Activated CD4-positive, alpha-beta T cell treated with anti-CD3 and anti-CD28 coated beads, Interleukin-2, amount 50 U/mL, for 1 hour (primary cell): ENCODE data around the gene ABCC1.

Experiments
- DNase-seq: peaks from one replicate; pipeline ENCODE4 v3.0.0-alpha.2; 2020

Gene ABCC1

DNA sequence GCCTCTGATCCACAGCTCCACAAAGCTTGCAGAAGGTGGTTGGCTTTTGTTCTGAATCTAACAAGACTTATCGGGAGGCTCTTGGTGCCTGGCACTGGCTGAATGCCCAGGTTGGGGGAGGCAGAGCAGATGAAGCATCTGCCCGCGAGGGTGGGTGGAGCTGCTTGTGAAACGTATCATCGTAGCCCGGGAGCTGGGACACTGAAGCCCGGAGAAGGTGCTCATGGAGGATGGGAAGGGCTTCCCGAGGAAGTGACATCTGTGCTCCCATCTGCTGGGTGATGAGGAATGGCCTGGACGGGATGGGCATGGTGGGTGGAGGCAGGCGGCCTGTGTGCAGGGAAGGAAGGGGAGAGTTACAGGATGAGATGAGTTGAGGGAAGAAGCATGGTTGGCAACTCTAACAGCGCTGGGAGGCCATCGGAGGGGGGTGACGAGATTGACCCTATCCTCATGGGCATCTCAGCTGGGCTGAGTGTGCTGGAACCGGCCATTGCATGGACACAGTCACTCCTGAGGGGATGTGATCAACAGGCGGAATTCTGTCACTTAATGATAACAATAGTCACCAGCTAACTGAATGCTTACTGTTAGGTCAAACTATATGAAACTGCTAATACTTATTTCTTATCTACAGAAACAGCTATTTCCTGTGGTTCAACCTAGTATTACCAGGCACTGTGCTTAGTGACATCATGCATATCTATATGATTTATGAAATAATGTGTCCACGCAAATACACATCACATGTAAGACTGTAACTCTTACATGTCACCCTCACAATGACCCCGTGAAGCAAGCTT, 171.2 kb downstream of the ABCC1 start:
- DNase-seq = no peak

DNA sequence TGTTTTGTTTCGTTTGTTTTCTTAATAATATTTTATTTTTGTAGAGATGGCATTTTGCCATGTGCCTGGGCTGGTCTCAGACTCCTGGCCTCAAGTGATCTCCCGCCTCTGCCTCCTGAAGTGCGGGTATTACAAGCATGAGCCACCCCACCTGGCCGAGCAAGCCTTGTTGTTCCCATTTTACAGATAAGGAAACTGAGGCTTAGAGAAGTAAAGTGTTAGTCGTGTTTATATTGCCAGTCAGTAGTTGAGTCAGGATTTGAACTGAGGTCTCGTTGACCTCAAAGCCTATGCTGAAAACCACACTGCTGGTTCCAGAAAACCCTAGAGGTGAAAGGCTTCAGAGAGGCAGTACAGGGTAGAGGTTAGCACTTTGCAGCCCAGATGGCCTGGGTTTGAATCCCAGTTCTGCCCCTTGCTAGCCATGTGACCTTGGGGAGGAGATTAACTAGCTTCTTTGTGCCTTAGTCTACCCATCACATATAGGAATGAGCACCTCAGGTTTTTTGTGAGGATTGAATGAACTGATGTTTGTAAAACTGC, 171.8 kb downstream of the ABCC1 start:
- DNase-seq = no peak

DNA sequence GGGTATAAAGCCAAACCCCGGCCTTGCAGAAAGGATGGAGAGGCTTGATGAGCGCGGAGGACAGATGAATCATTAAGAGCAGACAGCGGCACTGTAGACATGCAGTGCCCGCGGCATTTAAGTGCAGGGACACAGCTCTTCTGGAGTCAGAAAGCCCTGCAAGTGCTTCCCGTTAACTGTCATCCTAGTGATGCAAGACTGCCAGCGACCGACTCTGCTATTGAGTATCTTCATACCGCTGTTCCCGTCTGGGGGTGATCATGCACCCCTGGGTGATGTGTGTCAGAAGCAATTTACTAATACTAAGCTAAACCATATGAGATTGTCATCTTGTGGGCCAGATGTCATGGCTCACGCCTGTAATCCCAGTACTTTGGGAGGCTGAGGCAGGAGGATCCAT, 172.8 kb downstream of the ABCC1 start:
- DNase-seq = no peak

DNA sequence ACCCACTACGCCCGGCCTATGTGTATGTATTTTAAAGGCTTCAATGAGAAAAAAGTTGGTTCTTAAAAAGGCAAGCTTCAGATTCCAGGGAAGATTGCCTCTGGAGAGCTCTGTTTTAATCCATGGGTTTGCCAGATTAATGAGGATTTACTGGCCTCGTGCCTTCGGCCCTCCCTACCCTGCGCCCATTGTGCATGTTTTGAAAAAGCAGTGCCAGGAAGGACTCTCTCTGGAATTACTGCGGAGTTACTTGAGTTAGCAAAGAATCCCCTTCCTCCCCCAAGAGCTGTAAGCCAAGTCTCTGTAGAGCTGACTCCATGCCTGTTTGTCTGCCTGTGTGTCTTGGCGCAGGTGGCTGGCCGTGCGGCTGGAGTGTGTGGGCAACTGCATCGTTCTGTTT, 175.0 kb downstream of the ABCC1 start:
- DNase-seq = no peak

DNA sequence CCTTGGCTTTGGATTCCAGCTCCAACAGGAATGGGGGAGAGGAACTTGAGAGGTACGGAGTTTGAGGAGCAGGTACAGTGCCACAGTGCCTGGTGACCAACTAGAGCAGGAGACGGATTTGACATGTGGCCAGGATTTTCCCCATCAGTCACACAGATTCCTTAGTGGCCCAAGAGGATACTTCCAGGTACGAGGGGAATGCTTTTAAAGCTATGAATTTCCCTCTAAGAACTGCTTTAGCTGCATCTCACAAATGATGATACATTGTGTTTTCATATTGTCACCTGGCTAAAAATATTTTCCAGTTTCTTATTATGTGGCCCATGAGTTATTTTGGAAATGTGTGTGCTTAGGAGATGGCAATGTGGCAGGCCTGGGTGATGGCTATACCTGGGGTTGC, 175.6 kb downstream of the ABCC1 start:
- DNase-seq = no peak

DNA sequence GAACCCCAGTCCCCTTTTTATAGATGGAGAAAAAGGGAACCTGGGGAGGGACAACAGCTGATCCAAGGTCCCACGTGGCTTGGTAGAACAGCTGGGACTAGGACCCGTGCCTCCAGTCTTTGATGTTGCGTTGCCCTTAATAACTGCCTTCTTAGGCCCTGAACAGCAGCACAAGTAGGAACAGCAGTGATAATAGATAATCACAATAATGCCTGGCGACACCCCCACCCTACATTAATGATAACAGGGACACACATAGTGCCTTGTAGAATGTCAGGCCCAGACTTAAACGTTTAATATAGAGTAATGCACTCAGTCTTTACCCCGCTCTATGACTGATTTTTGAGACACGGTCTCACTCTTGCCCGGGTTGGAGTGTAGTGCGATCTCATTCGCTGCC, 177.5 kb downstream of the ABCC1 start:
- DNase-seq = no peak

DNA sequence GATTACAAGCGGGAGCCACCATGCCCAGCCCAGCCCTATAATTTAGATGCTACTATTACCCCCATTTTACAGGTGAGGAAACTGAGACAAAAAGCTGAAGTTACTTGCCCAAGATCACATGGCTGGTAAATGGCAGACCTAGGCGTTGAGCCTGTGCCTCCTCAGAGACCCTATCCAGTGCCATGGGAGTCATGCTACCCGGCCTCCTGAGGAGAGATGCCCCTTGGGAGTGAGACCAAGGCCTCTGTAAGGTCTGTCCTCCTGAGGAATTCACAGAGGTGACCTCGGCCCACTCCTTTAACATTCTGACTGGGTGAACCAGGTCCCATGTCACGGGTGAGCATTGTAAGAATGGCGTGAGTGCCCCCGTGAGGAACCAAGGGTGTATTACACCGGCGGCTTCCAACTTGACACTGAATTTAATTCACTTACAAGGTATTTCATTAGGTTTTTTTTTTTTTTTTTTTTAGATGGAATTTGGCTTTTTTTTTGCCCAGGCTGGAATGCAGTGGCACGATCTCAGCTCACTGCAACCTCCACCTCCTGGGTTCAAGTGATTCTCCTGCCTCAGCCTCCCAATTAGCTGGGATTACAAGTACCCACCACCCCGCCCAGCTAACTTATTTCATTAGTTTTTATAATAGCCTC, 178.2 kb downstream of the ABCC1 start:
- DNase-seq = peak; percentile 67

DNA sequence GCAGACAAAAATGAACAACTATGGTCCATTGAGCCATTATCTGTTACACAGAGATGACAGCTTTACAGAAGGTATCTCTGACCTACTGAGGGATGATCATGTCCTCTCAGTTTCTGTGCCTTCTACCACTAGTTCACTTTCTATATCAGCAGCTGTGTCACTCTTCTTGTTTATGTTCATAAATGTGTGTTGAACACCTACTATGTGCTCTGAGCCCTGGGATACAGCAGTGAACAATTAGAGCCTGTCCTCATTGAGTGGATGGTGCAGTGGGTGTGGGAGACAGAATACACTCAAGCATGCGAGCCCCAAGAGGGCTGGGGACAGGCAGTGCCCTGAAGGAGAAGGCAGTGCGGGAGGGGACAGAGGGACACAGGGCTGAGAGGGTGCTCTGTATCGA, 181.8 kb downstream of the ABCC1 start:
- no peak for DNase-seq

DNA sequence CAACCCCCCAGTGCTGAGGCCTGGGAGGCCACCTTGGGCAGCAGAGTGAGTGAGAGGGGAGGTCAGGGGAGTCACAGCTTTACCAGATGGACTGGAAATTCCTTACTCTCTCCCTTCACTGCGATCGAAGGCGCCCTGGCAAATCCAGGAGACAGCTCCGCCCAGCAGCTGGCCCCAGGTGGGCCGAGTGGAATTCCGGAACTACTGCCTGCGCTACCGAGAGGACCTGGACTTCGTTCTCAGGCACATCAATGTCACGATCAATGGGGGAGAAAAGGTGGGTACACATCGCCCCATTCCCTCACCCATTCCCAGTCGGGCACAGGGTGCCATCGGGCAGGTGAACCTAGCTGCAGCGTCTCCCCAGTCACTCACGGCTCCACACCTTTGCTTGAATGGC, 182.2 kb downstream of the ABCC1 start:
- no peak for DNase-seq

DNA sequence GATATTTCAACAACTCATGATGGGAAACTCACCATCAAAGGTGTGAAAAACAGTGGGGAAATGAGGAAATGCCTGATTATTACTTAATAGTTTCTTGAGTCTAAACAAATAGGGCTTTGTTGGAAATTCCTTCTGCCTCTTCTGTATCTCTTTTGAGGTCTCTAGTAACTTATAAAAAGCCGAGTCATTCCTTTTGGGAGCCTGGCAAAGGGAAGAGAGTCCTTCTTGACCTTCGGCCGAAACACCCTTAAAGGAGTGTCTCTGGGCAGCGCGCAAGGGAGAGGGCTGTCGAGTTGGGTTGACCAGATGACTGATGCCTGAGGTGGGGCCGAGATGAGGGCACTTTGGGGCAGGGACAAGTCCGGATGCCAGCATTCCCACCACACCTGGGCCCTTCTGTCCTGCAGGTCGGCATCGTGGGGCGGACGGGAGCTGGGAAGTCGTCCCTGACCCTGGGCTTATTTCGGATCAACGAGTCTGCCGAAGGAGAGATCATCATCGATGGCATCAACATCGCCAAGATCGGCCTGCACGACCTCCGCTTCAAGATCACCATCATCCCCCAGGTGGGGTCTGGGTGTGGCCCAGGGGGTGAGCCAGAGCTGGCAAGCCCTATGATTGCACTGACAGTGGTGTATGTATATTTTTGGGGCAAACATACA, 184.7 kb downstream of the ABCC1 start:
- no peak for DNase-seq

DNA sequence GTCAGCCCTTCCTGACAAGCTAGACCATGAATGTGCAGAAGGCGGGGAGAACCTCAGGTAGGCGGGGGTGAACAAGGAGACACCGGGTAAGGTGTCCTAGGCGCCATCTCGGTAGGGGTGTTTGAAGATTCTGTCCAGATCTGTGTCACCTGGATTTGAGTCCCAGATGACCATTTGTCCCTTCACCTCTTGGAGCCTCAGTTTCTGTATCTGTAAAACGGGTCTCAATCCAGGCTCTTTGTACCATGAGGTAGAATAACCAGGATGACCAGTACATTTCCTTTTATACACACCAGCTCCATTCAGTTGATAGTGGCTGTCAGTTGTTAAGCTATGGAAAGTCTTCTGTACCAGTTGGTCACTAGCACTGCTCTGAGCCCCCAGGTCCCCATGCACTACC, 187.2 kb downstream of the ABCC1 start:
- no peak for DNase-seq

DNA sequence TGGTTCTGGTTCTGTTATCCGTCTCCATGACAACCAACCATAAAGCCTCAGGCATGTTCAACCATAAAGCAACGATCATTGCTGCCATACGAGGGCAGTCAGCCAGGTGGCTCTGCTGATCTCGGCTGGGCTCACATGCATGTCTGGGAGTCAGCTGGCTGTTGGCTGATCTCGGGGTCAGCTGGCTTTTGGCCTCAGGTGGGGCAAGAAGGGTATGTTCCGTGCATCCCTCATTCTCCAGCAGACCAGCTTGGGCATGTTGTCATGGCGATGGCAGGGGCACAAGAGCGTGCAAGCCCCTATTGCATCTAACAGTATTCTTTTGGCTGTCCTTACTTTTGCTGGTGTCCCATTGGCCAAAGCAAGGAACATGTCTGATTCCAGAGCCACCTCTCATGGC, 187.7 kb downstream of the ABCC1 start:
- DNase-seq = no peak

DNA sequence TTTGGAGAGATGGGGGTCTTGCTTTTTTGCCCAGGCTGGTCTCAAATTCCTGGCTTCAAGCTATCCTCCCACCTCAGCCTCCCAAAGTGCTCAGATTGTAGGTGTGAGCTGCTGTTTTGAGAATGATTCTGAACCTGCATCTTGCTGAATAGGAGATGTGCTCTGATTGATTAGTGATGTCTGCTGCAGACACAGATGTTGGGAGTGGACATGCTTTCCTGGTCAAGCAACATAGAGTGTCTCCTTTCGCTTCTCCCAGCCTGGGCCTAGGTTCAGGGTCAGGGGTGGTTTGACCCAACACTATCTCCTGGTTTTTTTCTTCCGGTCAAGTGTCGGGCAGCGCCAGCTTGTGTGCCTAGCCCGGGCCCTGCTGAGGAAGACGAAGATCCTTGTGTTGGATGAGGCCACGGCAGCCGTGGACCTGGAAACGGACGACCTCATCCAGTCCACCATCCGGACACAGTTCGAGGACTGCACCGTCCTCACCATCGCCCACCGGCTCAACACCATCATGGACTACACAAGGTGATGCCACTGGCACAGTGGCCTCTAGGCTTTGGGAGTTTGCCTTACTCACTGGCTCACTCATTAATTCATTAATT, 188.7 kb downstream of the ABCC1 start:
- no peak for DNase-seq

DNA sequence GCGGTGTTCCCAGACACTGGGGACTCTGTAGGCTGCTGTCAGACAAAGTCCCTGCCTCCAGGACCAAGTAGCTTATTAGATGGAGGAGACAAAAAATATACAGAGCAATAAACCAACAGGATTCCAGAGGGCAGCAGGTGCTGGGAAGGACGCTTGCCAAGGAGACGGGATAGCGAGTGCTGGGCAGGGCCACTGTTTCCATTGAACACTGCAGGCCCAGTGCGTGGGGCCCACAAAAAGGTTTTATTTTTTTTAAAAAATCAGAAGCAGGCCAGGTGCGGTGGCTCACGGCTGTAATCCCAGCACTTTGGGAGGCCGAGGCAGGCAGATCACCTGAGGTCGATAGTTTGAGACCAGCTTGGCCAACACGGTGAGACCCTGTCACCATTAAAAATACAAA, 189.6 kb downstream of the ABCC1 start:
- no peak for DNase-seq

DNA sequence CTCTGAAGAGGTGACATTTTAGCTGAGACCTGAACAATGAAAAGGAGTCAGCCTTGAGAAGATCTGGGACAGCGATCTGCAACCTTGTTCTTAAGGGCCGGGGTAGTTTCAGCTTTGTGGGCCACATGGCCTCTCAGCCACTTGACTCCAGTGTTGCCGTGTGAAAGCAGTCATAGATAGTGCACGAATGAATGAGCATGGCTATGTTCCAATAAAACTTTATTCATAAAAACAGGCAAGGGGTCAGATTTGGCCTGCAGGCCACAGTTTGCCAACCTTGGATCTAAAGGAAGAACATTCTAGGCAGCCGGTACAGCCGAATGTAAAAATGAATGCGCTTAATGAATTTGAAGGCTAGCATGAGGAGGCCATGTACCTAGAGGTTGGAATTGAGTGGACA, 190.4 kb downstream of the ABCC1 start:
- no peak for DNase-seq

DNA sequence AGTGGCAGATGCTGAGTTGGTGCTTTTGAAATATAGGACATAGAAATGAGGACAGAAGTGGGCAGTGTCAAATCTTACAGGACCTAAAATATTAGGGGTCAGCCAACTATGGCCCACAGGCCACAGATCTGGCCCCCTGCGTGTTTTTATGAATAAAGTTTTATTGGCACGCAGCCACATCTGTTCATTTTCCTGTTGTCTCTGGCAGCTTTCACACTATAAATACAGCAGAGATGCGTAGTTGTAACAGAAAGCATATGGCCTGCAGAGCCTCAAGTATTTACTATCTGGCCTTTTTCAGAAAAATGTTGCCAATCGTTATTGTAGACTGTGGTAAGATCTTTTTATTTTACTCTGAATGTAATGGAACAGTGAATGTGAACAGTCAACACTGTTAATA, 191.1 kb downstream of the ABCC1 start:
- no peak for DNase-seq

DNA sequence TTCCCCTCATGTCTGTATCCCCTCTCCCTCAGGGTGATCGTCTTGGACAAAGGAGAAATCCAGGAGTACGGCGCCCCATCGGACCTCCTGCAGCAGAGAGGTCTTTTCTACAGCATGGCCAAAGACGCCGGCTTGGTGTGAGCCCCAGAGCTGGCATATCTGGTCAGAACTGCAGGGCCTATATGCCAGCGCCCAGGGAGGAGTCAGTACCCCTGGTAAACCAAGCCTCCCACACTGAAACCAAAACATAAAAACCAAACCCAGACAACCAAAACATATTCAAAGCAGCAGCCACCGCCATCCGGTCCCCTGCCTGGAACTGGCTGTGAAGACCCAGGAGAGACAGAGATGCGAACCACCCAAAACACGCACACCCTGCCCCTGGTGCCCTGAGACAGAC, 191.7 kb downstream of the ABCC1 start:
- DNase-seq = no peak

DNA sequence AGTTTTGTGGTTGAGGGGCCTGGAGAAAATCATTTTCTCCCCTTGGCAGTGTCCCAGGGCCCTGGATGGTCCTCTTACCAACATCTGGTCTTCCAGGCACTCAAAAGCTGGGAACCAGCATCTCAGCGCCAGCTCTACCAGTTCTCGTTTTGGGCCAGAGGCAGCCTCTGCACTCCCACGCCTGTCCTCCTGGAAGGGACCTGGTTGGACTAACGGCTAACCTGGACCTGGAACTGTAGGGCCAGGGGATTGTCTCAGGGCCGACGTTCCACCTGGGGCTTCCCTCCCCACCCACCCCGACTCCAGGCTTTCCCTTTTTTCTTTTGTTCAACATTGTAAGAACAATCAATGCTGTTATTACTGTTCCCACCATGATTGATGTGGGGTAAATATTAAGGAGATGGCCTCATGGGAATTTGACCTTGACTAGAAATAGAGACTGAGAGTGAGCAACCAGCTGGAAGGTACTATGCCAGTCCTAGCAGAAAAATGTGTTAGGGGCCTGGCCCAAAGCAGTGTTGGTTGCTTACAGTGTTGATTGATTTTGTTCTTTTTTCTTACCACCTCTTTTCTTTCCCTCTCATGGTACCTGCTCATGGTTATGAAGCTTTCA, 192.5 kb downstream of the ABCC1 start:
- DNase-seq = no peak

DNA sequence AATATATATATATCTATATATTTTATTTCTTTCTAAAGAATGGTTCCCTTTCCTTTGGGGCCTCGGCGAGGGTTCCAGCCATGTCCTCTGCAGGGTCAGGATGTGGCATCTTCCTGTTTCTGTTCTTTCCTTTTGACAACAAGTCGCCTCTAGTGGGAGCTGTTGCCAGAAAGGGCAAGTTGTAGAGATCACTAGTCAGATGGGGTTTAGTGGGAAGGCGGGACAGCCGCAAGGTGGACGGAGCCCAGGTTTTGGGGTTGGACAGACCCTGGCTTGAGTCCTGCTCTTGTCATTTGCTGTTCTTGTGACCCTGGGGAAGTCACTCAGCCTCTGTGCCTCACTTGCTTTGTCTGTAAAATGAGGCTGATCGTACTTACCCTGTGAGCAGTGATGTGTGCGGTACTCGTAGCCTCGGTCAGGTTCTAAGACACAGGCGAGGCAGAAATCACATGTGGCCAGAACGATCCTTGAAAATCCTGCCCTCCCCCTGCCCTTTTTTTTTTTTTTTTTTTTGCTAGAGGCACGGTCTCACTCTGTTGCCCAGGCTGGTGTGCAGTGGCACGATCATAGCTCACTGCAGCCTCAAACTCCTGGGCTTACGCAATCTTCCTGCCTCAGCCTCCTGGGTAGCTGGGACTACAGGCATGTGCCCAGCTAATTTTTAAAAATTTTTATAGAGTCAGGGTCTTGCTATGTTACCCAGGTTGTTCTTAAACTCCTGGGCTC, 193.8 kb downstream of the ABCC1 start:
- DNase-seq = no peak

DNA sequence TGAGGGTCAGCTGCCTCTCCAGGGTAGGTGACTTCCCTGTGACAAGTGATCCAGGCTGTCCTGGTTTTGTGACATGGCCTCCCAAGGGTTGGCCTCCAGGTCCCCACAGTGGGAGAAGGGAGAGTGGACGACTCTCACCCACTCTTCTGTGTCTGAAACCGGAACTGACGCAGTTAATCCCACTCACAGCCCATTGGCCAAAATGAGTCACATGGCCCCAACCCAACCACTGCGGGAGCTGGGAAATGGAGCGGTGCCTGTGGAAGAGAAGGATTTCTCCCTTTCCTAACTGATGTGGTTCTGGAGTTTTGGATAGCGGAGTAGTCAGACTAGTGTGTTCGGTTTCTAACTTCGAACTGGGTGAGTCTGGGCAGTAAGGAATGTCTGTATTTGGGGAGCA, 194.5 kb downstream of the ABCC1 start:
- no peak for DNase-seq

DNA sequence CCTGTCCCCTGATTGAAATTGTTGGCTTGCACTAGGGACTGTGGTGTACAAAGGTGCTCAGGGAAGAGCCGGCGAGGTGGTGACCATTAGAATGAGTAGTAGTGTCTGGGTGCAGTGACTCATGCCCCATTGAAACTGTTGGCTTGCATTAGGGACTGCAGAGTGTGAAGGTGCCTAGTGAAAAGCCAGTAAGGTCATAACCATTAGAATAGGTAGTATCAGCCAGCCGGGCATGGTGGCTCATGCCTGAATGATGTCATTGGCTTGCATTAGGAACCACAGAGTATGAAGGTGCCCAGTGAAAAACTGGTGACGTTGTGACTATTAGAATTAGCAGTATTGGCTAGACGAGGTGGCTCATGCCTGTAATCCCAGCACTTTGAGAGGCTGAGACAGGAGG, 195.0 kb downstream of the ABCC1 start:
- no peak for DNase-seq

DNA sequence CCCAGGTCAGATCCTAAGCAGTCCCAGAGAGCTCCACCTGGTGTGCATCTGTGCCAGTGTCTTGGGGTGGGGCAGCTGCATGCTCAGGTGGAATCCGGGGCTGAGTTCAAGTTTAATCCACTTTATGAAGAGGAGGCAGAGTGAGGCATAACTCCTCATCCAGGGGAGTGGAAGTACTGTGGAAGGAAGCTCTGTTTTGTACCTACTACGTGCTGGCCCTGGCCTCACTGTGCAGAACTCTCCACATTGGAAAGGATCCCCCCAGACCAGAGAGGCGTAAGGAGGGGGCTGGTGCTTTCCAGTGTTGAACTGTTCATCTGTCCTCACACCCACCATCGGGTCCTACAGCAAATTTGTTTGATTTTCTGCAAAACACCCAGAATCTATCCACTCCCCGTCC, 195.9 kb downstream of the ABCC1 start:
- DNase-seq = no peak
